Erythroblast (primary cell): ENCODE data around the gene ADAMTS20.

Source experiments
- GATA1 ChIP-seq: IDR thresholded peaks from 2 replicates; pipeline ENCODE4 v1.6.1; 2011; ENCODE audit warnings: low read depth, mild to moderate bottlenecking, control low read depth, low read length, moderate library complexity
- POLR2A ChIP-seq: IDR thresholded peaks from 2 replicates; pipeline ENCODE4 v1.6.1; 2011; ENCODE audit warnings: mild to moderate bottlenecking, low read length

- no peak for TF ChIP-seq POLR2A
- no peak for TF ChIP-seq GATA1
Observed at GRCh38 chr12:43306066-43306465, 245.9 kb downstream of the ADAMTS20 start.
